Glomerular visceral epithelial cell (primary cell): Measurements from ENCODE around the gene CSTF1.

Experiments
- DNase-seq: peaks from one replicate; pipeline ENCODE4 v3.0.0-alpha.2; 2016; ENCODE audit errors: extremely low spot score

Gene CSTF1

DNA sequence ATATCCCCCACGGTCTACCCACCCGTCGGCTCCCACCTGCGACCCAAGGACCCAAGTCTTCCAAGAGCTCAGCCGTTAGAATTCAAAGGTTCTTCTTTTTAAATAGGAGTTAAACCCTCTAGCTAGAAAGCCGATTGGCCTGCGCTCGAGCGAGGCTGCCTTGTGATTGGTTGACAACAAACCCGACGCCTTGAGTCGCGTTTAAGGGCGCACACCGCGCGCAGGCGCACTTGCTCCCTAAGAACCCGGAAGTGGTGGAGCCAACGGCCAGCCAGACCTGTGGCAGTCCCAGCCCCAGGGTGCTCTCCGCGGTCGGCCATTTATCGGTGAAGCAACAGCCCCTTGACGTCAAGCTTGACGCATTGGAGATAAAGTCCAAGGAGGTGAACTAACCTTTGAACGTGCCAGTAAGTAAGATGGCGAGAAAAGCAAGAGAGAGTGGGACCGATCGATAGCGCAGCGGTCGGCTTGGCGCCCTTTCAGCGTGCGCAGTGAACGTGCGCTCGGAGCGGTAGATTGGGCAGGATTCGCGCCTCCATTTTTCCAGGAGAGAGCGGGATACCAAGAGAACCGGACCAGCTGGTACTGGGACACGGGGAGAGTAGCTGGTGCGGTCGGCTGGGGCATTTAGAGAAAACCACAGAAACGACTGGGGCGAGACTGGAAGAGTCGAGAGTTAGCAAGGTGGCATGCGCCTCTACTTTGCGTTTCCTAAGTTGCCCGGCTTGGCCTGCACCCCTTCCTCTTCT, at the start of gene CSTF1, which contains the start of gene AURKA:
Gene CSTF1 (plus strand): TSS at position 514 of the 749 bp plus-strand sequence. CDS start 2,908 bp downstream, outside the sequence.
Gene AURKA (minus strand): TSS at position 84 of the 749 bp plus-strand sequence. CDS start 4,018 bp downstream, outside the sequence.
- peak; percentile 100 for DNase-seq

DNA sequence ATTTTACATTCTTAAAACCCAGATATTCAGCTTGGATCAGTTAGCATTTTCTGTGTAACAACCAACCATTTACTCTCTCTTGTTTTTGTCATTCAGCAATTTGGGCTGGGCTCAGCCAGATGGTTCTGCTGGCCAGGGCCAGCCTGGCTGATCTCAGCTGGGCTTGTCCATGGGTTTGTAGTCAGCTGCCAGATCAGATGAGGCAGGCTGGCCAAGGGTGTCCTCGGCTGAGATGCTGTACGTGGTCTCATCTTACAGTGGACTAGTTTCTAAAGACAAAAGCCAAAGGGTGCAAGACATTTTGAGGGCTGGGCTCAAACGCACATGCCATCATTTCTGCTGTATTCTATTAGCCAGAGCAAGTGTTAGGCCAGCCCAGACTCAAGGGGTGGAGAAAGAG, 49.7 kb upstream of the CSTF1 start:
- no peak for DNase-seq

DNA sequence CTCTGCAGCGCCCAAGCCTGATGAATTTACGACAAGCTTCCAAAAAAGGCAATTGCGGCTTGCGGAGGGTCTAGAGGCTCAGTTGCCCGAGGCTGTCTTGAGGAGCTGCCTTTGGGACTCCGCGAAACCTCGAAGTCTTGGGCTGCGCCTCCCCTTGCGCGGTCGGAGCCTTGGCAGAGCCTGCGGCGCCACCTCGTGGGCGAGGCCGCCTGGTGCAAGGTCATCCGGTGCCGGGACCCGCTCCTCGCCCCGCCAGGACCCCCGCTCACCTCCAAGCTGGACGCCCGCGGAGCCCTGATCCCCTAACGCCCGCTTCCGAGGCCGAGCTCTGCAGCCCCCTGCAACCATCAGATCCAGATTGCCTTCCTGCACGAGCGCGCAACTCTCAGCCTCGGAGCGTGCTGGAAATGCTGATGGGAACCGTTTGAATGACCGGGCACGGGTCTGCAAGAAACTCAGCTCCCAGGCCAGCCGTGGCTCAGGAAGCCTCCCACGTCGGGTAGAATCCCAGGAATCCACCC, 48.5 kb upstream of the CSTF1 start:
- peak; percentile 36 for DNase-seq

DNA sequence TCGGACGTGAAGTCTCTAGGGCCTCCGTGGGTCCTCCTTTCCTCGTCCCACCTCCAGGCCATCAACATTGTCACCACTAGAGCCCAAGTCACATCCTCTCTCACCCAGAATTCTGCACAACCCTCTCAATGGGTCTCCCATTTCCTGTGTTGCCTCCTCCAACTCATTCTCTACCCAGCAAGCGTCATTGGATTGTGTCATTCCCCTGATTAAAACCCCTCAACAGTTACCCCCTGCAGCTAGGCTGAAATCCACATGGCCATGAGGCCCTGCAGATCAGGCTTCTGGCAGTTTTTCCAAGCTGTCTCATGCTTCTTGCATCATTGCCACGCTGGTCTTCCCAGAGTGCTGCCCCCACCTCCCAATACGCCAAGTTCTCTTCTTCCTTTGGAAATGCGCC, 46.5 kb upstream of the CSTF1 start:
- DNase-seq = no peak

DNA sequence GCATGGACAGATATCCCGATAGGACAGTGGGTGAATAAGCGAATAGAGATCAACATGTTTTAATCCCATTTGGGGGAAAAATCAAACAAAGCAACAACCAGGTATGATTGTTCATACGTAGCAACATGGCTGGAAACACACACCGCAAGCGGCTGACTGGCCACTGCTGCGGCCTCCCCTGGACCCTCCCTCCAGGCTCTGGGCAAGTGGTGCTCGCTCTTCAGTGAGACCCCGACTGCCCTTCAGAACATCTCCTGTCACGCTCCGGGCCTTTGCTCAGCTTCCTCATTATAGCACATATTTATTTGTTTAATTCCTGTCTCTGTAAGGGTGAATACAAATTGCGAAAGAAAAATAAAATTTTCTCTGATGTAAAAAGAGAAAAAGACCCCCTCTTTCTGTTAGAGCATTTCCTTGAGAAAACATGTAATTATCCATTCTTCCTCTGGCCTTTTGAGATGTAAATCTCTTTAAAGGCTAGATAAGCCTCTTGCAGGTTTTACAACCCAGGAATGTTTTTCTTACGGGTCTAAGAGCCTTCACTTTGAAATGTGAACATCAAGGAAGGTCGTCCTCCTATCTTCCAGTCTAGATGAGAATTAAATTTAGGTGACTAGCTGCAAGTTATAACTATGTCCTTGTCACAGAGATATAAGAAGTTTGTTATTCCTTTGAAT, 44.7 kb upstream of the CSTF1 start:
- no peak for DNase-seq

DNA sequence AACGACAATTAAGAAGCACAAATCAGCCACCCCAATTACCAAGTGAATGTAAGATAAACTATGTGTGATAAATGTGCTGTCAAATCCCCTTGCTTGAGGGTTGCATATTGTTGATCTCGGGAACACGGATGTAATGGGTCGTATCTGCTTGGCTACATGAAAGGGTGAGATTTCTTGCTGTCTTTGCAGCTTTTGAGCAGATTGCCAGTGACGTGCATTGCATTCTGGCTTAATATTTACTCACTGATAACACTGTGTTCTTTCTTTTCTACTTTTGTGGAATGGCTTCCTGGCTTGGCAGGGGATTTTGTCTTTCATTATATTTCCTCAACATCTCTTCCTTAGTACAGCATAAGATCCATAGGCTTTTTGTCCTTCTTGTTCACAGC, 44.1 kb upstream of the CSTF1 start:
- DNase-seq = no peak

DNA sequence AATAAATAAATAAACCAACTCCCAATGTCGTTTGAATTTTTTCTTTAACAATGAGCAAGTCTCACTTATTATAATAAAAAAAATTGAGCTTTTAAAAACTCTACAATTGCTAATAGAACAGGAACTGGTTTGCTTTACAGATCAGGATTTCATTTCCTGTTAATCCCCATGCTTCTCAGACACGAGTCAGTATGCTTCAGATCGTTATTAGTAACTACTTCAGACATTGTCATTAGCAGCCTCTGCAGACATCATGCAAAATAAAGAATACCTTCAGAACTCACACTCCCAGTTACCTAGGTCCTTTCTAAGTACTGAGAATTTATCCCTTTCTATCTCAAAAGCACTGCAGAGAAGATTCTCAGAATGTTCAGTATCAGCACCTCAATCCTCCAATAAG, 43.7 kb upstream of the CSTF1 start:
- DNase-seq = no peak

DNA sequence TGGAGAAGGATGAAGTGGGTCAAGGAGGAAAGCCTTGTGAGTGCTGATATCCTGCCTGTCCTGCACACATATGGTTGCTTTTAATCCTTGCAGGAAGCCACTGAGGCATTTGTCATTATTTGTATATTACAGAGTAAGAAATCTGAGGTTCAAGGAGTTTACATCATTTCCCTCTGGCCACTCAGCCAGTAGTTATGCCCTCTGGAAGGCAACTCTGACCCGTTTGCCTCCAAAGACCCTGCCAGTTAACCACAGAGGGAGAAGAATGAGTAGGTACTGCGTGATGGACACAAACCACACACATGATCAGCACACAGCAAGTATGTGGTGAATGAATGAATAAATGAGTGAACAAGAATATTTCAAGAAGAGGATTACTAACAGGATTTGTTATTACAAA, 41.6 kb upstream of the CSTF1 start:
- peak; percentile 62 for DNase-seq

DNA sequence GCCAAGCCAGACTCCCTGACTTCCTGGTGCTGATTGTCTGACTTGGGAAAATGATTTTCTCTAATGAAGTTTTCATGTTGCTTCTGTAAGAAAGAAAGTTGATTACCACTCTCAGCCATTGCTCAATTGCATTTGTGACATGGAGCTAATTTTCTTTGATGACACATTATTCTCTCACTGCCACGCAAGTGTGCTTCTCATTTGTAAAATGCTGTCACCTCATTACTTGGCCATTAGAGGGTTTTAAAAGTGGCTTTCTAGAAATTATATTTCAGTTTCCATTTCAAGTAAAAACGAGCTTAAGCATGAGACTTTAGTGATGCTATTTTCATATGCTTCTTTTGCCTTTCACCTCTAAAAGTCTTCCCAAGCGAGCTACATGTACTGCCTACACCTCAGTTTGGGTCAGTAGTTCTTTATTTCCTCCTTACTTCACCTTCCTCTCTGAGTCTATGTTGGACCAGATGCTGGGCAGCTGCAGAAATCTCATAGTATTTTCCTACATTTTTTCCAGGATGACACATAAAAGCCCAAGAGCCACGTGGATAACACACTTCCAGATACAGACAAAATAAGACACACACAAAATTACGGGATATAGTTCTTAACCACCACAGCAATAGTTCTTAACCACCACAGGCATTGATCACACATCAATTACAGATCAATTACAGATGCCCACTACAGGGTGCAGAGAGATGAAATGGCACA, 39.9 kb upstream of the CSTF1 start:
- no peak for DNase-seq

DNA sequence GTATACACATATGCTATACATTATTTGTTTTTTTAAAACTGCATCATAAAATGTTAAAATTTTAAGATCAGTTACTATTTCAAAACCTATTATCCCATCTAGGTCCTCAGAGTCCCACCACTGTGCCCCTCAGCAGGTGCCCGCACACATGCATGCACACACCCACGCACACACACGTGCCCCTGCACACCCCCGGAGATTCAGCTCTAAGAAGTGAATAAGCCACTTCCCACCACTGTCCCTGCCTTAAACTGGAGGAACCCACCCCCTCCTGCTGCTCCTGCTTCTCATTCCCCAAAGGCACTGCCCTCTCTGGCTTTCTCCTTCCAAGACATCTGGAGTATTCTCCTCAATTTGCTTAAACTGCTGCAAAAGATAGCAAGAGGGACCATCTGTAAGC, 39.1 kb upstream of the CSTF1 start:
- no peak for DNase-seq

DNA sequence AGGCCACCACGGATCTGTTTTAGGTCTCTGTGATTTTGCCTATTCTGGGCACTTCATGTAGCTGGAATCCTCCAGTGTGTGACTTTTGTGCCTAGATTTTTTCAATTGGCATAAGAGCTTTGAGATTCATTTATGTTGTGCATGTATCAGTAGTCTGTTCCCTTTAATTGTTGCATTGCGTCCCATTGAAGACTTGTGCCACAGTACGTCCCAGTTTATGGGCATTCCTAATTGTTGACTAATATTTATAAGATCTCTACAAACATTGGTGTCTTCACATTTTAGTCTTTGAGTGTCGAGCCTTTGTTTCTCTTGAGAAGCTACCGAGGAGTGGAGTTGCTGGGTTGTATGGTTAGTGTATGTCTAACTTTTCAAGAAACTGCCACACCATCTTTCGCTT, 34.4 kb upstream of the CSTF1 start:
- no peak for DNase-seq

DNA sequence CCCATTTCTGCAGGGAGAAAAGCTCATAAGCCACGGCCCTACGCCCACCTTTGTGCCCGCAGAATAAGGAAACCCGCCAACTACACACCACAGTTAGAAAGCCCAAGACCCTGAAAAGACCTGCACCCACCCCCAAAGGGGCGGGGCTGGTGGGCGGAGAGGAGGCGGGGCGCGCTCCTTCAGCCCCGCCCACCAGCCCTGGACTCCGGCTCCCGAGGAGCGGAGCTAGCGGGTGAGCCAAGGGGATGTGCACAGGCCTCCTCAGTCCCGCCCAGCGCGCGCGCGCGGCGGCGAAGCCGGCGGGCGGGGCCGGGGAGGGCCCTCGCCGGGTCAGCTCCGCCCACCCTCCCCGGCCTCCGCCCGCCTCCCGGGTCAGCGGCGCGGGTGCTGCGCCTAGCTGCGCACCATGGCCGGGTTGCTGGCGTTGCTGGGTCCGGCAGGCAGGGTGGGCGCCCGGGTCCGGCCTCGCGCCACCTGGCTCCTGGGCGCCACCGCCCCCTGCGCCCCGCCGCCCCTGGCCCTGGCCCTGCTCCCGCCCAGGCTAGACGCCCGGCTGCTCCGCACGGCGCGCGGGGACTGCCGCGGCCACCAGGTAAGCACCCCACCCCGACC, 33.7 kb upstream of the CSTF1 start, which contains the start of gene FAM210B:
Gene FAM210B (plus strand): TSS at position 375 of the 612 bp plus-strand sequence. CDS start 32 bp downstream, at position 407.
- DNase-seq = peak; percentile 93

DNA sequence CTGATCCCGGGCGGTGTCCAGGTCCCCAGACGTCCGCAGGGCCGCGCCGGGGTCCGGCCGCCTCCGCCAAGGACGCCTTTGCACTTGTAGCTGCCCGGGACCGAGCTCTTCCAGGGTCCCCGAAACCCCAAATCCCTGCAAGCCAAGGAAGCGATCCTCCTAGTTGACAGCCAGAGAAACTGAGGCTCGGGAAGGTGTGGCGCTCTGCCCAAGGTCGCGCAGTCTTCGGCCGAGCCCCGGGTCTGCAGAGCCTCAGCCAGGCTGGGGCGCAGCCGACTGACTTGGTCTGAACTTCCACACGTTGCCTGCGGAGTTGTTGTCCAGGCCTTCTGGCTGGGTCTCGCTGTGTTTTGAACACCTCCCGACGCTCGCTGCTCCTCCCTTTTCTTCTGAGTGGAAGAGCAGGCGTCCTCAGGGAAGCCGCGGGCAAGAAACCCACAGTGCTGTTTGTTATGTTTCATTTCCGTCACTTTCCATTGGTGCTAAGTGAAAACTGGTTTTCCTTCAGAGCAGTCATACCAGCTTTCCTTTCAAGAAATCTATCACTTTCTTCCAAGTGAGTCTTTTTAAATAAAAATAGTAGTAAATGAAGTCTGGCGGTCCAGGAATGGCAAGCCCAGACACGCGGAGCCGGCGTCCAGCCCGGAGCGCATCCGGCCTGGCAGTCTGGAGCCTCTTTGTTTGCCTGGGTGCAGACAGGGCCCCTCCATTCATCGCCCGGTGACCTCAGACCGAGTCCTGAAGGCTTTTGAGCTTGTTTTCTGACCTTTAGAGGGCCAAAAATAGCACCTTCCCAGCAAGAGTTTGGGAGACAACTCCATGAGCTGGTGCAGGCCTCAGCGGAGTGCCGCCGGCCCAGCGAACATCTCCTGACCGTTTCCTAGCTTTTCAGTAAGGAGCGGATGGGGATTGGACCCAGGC, 33.0 kb upstream of the CSTF1 start:
- DNase-seq = peak; percentile 66

DNA sequence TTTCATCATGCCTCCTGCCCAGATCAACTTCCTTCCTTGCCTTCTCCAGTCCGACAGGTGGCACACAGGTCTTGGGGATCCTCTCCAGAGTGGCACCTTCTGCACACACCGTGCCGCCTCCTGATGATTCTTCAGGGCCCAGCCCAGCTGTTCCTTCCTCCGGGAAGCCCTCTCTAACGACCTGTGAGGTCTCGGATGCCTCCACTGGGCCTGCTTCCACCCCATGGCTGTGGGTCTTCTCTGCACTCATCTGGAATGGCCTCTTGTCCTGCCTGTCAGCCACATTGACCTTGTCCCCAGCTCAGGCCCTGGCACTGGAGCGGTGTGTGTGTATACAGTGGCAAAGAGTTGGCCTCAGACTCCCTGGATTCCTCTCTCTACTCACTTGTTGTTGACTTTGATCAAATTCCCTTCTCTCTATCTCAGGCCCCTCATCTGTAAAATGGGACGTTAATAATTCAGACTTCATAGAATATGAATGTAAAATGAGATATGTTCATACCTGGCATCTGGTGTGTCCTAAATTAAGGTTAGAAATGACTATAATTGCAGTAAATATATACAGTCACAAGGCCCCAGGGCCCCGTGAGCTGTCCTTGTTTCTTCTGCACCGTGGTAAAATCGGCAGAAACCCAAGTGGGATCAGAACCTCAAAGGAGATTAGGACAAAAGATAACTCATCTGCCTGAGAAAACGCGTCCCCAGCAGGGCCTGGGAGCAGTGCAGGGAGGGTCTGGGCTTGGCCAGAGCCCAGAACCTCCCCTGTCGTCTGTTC, 32.1 kb upstream of the CSTF1 start:
- no peak for DNase-seq

DNA sequence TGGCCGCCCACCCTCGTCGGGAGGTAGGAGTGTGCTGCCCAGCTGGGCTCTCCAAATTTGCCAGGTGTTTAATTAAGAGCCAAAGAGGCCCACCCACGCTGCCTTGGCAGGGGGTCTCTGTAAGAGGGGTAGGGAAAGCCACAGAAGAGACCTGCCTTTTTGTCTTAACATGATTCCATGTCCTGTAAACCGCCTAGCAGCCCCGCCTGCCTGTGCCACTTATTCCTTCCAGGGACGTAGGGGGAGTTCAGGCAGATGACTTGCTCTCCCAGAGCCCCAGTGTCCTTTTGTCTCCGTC, 31.6 kb upstream of the CSTF1 start:
- no peak for DNase-seq

DNA sequence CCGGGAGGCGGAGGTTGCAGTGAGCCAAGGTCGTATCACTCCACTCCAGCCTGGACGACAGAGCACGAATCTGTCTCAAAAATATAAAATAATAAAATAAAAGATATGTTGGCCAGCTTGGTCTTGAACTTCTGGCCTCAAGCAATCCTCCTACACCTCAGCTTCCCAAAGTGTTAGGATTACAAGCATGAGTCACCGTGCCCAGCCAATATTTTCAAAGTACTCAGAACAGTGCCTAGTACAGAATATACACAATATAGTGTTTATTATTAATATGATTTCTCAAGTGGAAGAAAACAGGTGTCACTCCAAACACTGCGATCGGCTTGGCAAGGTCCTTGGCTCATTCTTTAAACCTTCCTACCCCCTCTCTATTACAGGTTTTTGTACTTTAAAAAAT, 30.5 kb upstream of the CSTF1 start:
- no peak for DNase-seq

DNA sequence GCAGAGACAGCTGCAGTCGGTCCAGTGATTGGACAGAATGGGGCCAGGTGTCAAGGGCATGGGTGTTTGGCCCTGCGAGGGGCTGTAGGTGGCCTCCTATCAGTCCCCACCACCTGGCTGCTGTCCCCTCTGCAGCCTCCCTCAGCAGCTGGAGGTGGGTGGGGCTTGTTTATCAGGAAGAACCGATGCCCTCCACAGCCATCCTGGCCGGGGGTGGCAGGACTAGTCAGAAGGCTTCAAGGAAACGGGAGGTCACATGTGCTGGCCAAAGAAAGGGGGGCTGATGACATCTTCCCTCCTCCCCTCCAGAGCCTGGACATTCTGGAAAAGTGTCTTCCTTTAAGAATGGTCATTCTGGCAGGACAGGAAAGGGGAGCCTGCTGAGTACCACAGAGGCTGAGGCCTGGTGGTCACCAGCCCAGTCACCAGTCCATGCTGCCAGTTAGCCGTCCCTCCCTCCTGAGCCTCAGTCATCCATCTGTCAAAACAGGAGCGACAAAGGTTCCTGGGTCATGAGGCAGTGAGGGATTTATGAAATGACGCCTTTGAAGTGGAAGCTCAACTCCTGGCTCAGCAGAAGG, 29.5 kb upstream of the CSTF1 start:
- no peak for DNase-seq

DNA sequence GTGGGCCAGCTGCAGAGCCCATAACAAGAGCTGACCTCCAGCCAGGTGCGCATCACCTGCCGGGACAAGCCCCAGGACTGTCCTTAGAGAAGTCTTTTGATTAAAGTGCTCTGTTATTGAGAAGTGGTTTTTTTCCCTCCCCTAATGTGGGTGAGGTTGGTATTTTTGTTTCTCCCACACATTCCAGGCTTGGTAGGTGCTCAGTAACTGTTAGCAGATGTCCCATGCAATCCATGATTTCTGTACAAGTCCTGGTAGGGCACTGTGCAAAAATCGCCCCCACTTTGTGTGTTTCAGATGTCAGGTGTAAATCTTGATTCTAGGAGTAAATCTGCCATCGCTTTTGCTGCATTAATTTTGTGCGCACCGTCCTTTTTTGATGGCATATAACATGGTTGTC, 29.0 kb upstream of the CSTF1 start:
- DNase-seq = no peak

DNA sequence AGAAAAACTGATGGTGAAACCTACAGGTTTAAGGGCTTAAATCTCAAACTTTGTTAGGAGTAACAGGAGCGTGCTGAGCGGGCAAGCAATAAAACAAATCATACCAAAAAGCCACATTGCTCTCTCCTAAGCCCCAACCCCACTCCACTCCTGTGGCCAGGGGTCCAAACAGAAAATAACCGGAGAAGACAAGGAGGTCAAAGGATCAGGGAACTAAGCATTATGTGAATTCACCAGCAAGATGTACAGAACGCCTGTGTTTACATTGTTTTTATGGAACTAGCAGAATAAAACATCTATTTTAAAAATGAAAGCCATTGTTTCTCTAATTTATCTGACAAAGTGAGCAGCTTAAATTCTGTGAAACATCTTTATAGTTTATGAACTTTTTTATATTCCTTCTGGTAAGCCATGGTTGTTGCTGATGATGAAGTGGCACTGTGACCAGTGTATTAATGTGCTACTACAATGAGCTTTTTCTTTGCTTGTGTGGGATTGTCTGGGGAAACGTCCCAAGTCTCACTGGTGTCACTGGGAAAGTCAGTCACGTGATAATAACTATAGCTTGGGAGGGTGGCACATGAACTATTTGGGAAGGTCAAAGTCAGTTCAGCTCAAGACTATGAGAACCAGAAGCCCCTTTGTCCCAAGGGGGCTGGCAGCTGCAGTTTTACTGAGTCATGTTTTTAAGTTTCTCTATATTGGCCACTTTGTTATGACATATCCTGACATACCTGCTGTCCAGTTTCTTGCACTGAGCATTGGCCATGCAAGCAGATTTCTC, 23.9 kb upstream of the CSTF1 start:
- DNase-seq = no peak
